ENCODE data around the gene SLC41A2.

- no peak for TF ChIP-seq CTCF (IDR thresholded peaks at IDR 0.05)
- TF ChIP-seq POLR2A (IDR thresholded peaks at IDR 0.05): no peak
Measured at GRCh38 chr12:104959335-104959841, 1.3 kb upstream of the SLC41A2 start.

All from heart left ventricle (tissue), 13 donors.